ENCODE results near the gene SLC12A6.

SLC12A6 gene

DNA sequence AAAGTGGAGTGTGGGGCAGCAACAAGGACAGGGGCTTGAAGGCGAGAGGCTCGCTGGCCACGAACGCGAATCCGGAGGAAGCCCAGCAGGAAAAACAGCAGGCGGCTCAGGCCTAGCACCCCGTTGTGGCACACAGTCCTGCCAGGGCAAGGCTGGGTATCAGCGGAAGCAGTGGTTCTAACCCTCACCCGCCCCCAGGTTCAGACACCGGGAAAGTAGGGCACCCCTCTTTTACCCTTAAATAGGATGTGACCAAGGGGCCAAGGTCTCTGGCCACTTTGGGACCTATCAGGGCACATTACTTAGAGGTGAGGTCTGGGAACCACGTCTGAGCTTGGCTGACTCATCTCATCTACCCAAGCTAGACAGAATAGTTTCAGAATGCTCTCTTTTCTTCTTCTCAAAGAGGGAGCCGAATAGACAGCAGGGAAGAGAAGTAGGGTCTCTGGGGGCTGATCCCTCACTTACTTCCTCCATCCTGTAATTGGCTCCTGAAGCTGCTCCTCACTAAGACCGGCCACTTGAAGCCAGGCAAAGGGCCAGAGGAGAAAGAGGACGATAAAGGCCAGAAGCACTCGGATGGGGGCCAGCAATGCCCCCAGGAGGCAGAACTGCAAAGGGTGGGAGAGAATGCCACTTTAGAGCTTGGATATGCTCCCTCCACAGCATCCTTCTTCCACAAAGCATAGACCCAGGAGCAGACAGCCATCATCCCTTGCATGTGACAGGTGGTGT is 27.7 kb upstream of the SLC12A6 start:
- POLR2A ChIA-PET, result interaction anchor here (1.1 to 1.7 kb wide), 3 partner anchors 10 to 150 kb away, joined by 3 to 7 read pairs (median 5); no protein-coding TSS in a partner anchor
- DNase-seq (ENCODE audit: extremely low spot score), result no peak
- TF ChIP-seq, protein P1, sequence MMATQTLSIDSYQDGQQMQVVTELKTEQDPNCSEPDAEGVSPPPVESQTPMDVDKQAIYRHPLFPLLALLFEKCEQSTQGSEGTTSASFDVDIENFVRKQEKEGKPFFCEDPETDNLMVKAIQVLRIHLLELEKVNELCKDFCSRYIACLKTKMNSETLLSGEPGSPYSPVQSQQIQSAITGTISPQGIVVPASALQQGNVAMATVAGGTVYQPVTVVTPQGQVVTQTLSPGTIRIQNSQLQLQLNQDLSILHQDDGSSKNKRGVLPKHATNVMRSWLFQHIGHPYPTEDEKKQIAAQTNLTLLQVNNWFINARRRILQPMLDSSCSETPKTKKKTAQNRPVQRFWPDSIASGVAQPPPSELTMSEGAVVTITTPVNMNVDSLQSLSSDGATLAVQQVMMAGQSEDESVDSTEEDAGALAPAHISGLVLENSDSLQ (IDR thresholded peaks at IDR 0.05), result peak; percentile 62
- no peak for TF ChIP-seq ELF4 (IDR thresholded peaks at IDR 0.05)
- no peak for TF ChIP-seq TARDBP (IDR thresholded peaks at IDR 0.05)
- no peak for TF ChIP-seq L3MBTL2 (conservative IDR thresholded peaks at IDR 0.05)
- CTCF ChIA-PET, result interaction anchor here (1.7 kb wide), 1 partner anchor 11 kb away, joined by 6 read pairs; no protein-coding TSS in a partner anchor

GRCh38 chr15:34364041-34364440 is 26.5 kb upstream of the SLC12A6 start:
- TF ChIP-seq ARNT (IDR thresholded peaks at IDR 0.05) (no peak), FOXK2 (IDR thresholded peaks at IDR 0.05) (no peak), HDGF (IDR thresholded peaks at IDR 0.05; ENCODE audit: borderline replicate concordance) (no peak), TARDBP (IDR thresholded peaks at IDR 0.05) (no peak), SUZ12 (IDR thresholded peaks at IDR 0.05) (no peak), LEF1 (IDR thresholded peaks at IDR 0.05; ENCODE audit: borderline replicate concordance) (no peak), ELF4 (IDR thresholded peaks at IDR 0.05) (no peak), FOXA1 (IDR thresholded peaks at IDR 0.05) (no peak)
- TF ChIP-seq, protein P1 (IDR thresholded peaks at IDR 0.05), result no peak
- no peak for DNase-seq (ENCODE audit: extremely low spot score)
- CTCF ChIA-PET, result no interaction called here
- POLR2A ChIA-PET, result no interaction called here

DNA sequence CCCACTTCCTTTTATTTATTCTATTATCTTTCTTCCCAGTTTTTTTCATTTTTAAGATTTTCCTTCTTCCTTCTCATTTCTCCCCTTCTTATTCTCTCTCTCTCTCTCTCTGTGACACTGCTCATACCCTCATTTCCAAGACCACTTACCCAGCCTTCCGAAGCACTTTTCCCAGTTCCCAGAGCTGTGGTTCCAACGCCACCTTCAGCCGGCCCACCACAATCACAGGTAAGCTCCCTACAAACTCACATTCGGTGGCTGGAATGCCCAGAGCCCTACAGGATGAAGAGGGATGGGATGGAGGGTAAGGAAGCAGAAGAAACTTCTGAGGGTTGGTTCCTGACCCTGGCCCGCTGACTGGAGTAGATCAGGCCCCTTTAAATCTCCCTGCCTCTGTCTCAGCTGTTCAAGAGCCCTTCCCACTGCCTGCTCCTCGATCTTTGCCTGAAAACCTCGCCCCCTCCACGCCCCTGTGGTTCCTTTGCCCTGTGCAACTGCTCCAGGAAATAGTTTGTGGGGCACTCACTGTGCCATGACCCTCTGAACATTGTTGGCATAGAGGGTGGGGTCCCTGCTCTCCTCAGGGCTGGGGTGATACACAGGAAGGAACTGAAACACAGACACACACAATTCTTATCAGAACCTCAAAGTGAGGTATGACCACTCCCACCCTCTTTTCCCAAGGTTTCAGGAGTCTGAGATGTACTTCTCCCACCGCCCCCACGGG is 24.6 kb upstream of the SLC12A6 start:
- DNase-seq (ENCODE audit: extremely low spot score), result no peak
- ChIA-PET POLR2A (interaction anchor here (0.9 to 1.2 kb wide), 2 partner anchors 9 to 153 kb away, joined by 3 read pairs; no protein-coding TSS in a partner anchor), CTCF (no interaction called here)
- TF ChIP-seq CTBP1 (IDR thresholded peaks at IDR 0.05; ENCODE audit: borderline replicate concordance), result no peak
- TF ChIP-seq HDGF (IDR thresholded peaks at IDR 0.05; ENCODE audit: borderline replicate concordance), result no peak
- TF ChIP-seq ARNT (IDR thresholded peaks at IDR 0.05), result no peak
- TF ChIP-seq NFRKB (IDR thresholded peaks at IDR 0.05), result no peak
- no peak for TF ChIP-seq LEF1 (IDR thresholded peaks at IDR 0.05; ENCODE audit: borderline replicate concordance)
- TF ChIP-seq ZNF384 (IDR thresholded peaks at IDR 0.05), result no peak
- TF ChIP-seq FOXM1 (IDR thresholded peaks at IDR 0.05; ENCODE audit: borderline replicate concordance), result no peak
- TF ChIP-seq TARDBP (IDR thresholded peaks at IDR 0.05), result no peak
- TF ChIP-seq, protein P1 (IDR thresholded peaks at IDR 0.05), result no peak
- no peak for TF ChIP-seq FOXA1 (IDR thresholded peaks at IDR 0.05)
- TF ChIP-seq FOXK2 (IDR thresholded peaks at IDR 0.05), result no peak
- no peak for TF ChIP-seq L3MBTL2 (conservative IDR thresholded peaks at IDR 0.05)
- no peak for TF ChIP-seq ELF4 (IDR thresholded peaks at IDR 0.05)
- TF ChIP-seq SUZ12 (IDR thresholded peaks at IDR 0.05), result no peak

DNA sequence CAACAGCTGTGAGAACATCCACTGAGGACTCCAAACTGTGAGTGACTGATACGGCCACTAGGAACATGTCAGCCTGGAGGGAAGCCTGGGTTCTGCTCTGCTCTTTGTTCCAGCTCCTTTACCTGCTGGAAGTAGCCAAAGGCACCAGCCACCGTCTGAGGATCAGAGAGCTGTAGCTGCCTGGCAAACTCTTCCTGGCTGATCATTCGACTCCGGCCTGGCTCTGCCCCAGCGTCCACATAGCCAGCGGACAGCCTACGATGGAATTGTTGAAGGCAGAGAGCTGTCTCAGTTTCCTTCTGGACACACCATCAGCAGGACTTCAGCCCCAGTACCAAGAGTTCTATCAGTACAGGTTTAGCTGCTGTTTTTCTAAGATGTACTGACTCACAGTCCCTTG is 23.7 kb upstream of the SLC12A6 start:
- TF ChIP-seq ARNT (IDR thresholded peaks at IDR 0.05) (no peak), HDGF (IDR thresholded peaks at IDR 0.05; ENCODE audit: borderline replicate concordance) (no peak)
- POLR2A ChIA-PET, result interaction anchor here (0.7 to 1.2 kb wide), 2 partner anchors 8 to 18 kb away, joined by 3 read pairs; partner anchors contain the start of genes NOP10 and NUTM1
- DNase-seq (ENCODE audit: extremely low spot score), result no peak
- CTCF ChIA-PET, result no interaction called here

- no peak for TF ChIP-seq ZNF384 (IDR thresholded peaks at IDR 0.05)
- TF ChIP-seq BHLHE40 (IDR thresholded peaks at IDR 0.05; ENCODE audit: borderline replicate concordance), result no peak
- TF ChIP-seq FOXA1 (IDR thresholded peaks at IDR 0.05), result no peak
- TF ChIP-seq SUZ12 (IDR thresholded peaks at IDR 0.05), result no peak
- no peak for TF ChIP-seq L3MBTL2 (conservative IDR thresholded peaks at IDR 0.05)
- no peak for TF ChIP-seq HDGF (IDR thresholded peaks at IDR 0.05; ENCODE audit: borderline replicate concordance)
- TF ChIP-seq ARNT (IDR thresholded peaks at IDR 0.05), result no peak
- TF ChIP-seq, protein P1 (IDR thresholded peaks at IDR 0.05), result no peak
- TF ChIP-seq CTBP1 (IDR thresholded peaks at IDR 0.05; ENCODE audit: borderline replicate concordance), result no peak
- TF ChIP-seq FOXK2 (IDR thresholded peaks at IDR 0.05), result no peak
- no peak for TF ChIP-seq LEF1 (IDR thresholded peaks at IDR 0.05; ENCODE audit: borderline replicate concordance)
- TF ChIP-seq SP1 (IDR thresholded peaks at IDR 0.05), result no peak
- no peak for TF ChIP-seq TARDBP (IDR thresholded peaks at IDR 0.05)
- TF ChIP-seq FOXM1 (IDR thresholded peaks at IDR 0.05; ENCODE audit: borderline replicate concordance), result no peak
- no peak for TF ChIP-seq NFRKB (IDR thresholded peaks at IDR 0.05)
- no peak for TF ChIP-seq ELF4 (IDR thresholded peaks at IDR 0.05)
- ChIA-PET CTCF (no interaction called here), POLR2A (interaction anchor here (0.7 kb wide), 1 partner anchor 23 kb away, joined by 5 read pairs; the partner anchor contains the start of gene SLC12A6)
- no peak for DNase-seq (ENCODE audit: extremely low spot score)
Observed at GRCh38 chr15:34360298-34360697, 22.7 kb upstream of the SLC12A6 start.
